HepG2 (cell line): ENCODE results near the gene JMJD8. TPM values are rescaled to one million over a fixed set of nuclear protein-coding genes. Genes with fewer than 3 reads are reported as not detected.

Source experiments
- ARNT2 ChIP-seq: sonication (generic); formaldehyde crosslinking; IDR thresholded peaks from 2 replicates; pipeline ENCODE4 v1.8.0; 2022; ENCODE audit warnings: mild to moderate bottlenecking, low read depth, missing genetic modification reagents, moderate library complexity
- ETV5 ChIP-seq: IDR thresholded peaks from 2 replicates; pipeline ENCODE4 v1.6.1; 2018; ENCODE audit warnings: missing biosample characterization, missing genetic modification reagents, inconsistent platforms, borderline replicate concordance
- GLI4 ChIP-seq: sonication (generic); formaldehyde crosslinking; IDR thresholded peaks from 2 replicates; pipeline ENCODE4 v1.5.1; 2020; ENCODE audit warnings: missing genetic modification reagents, mild to moderate bottlenecking, moderate library complexity, borderline replicate concordance
- HOXA9 ChIP-seq: sonication (generic); formaldehyde crosslinking; IDR thresholded peaks from 2 replicates; pipeline ENCODE4 v1.8.1; 2022; ENCODE audit warnings: missing genetic modification reagents, mild to moderate bottlenecking, moderate library complexity, borderline replicate concordance
- KLF12 ChIP-seq: sonication (generic); formaldehyde crosslinking; IDR thresholded peaks from 2 replicates; pipeline ENCODE4 v1.4.0; 2020; ENCODE audit warnings: missing genetic modification reagents, borderline replicate concordance
- PCBP2 ChIP-seq: fragments of 200-400 bp; formaldehyde crosslinking; optimal IDR thresholded peaks from 2 replicates; pipeline ENCODE3; 2018; ENCODE audit warnings: low read length, low read depth; ENCODE audit not compliant: poor library complexity, severe bottlenecking
- SOX5 ChIP-seq: IDR thresholded peaks from 2 replicates; pipeline ENCODE4 v1.6.1; 2016; ENCODE audit warnings: borderline replicate concordance
- TSC22D2 ChIP-seq: sonication (generic); formaldehyde crosslinking; IDR thresholded peaks from 2 replicates; pipeline ENCODE4 v1.5.1; 2020; ENCODE audit warnings: missing genetic modification reagents, mild to moderate bottlenecking, borderline replicate concordance
- ZFP37 ChIP-seq: sonication (generic); formaldehyde crosslinking; IDR thresholded peaks from 2 replicates; pipeline ENCODE4 v1.4.0; 2020; ENCODE audit warnings: missing genetic modification reagents, borderline replicate concordance
- ZNF225 ChIP-seq: sonication (generic); formaldehyde crosslinking; IDR thresholded peaks from 2 replicates; pipeline ENCODE4 v1.4.0; 2020; ENCODE audit warnings: mild to moderate bottlenecking, missing genetic modification reagents
- ZNF235 ChIP-seq: sonication (generic); formaldehyde crosslinking; IDR thresholded peaks from 2 replicates; pipeline ENCODE4 v1.8.1; 2023; ENCODE audit warnings: mild to moderate bottlenecking, missing genetic modification reagents, borderline replicate concordance
- ZNF510 ChIP-seq: sonication (generic); formaldehyde crosslinking; IDR thresholded peaks from 2 replicates; pipeline ENCODE4 v1.4.0; 2020; ENCODE audit warnings: low read depth, mild to moderate bottlenecking, missing genetic modification reagents
- ZNF768 ChIP-seq: sonication (generic); formaldehyde crosslinking; IDR thresholded peaks from 2 replicates; pipeline ENCODE4 v1.4.0; 2020; ENCODE audit warnings: missing genetic modification reagents
- polyA plus RNA-seq, 8 experiments: library from polyadenylated mRNA; depleted of rRNA in 3 of 8; stranded (reverse) in 7 of 8; unstranded in 1 of 8; fragments of >200 nt; fragmentation: Illumina TruSeq in 4 of 8; extraction: Trizol in 4 of 8; gene quantifications; 2 replicates each; pipeline versions ENCODE4 v1.2.1 to v1.2.3, GENCODE V29; 2011 to 2016; ENCODE audit warnings: low read depth in 4 of 8, missing spikeins in 1 of 8, mixed read lengths in 1 of 8; ENCODE audit not compliant: insufficient read depth in 1 of 8
- total RNA-seq, 5 experiments: library from RNA; depleted of rRNA; stranded (reverse); fragments of >200 nt; fragmentation: Illumina TruSeq; extraction: Trizol; gene quantifications; 2 replicates each; pipeline ENCODE4 v1.2.3, GENCODE V29; 2016; ENCODE audit warnings: low read depth in 1 of 5
- TF ChIP-seq, protein P1 (sequence below): sonication (generic); formaldehyde crosslinking; IDR thresholded peaks from 2 replicates; pipeline ENCODE4 v1.5.1; 2020; ENCODE audit warnings: missing genetic modification reagents, mild to moderate bottlenecking, borderline replicate concordance
- TF ChIP-seq, protein P2 (sequence below): sonication (generic); formaldehyde crosslinking; IDR thresholded peaks from 2 replicates; pipeline ENCODE4 v1.4.0; 2020; ENCODE audit warnings: missing genetic modification reagents
- TF ChIP-seq, protein P3 (sequence below): IDR thresholded peaks from 2 replicates; pipeline ENCODE4 v1.6.1; 2012; ENCODE audit warnings: inconsistent platforms
- TF ChIP-seq, protein P4 (sequence below): sonication (generic); formaldehyde crosslinking; IDR thresholded peaks from 2 replicates; pipeline ENCODE4 v1.5.0; 2020; ENCODE audit warnings: mild to moderate bottlenecking, missing genetic modification reagents, borderline replicate concordance

The JMJD8 gene
- total and polyA plus RNA-seq, 2 of the 13 experiments (the other 11 are each of a cell fraction or from before 2014, with no cell fraction given) = 2.6 to 11.8 TPM

DNA sequence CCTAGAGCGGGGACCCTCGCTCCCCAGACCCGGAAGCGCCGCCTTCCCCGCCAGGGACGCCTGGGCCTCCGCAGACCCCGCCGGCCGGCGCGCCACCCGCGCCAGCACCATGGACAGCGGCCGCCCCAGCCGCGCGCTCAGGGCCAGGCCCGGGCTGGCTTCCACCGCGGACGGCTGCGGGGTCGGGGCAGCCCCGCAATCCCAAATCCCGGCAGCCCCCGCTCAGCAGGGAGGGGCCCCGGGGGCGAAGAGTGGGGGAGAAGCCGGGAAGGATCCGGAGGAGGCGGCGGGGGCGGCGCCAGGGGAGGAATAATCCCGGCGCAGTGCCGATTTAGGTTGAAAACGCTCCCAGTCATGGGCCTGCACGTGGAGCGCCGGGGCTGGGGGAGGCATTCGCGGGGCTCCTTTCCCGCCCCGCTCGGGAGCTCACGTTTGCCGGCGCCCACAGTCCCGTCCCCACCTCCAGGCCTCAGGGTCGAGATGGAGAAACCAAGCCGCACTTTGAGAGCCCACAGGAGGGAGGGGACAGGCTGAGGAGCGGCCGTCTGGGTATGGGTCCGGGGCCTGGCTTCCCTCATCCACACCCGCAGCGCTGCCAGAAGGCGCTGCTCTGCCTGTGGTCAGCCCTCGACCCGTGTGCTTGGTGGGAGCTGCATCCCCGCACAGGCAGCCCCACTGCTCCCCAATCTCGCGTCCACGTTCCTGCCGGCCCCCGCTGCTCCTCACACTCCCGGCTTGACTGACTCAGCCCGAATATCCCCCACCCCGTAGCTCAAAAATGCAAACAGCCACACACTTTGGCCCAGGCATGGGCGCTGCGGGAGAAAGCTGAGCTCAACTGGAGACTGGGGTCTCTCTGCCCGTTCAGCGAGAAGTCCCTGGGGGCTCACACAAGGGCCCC, 16.8 kb upstream of the JMJD8 start (continued):
- TF ChIP-seq HOXA9 (peak; percentile 54; the same call in 1 of the 2 replicates), KLF12 (CRISPR knock-in tag) (peak; percentile 82), ZNF225 (CRISPR knock-in tag) (no peak), ZFP37 (CRISPR knock-in tag) (no peak), PCBP2 (no peak), TSC22D2 (CRISPR knock-in tag) (peak; percentile 92), GLI4 (peak; percentile 83; the same call in 1 of the 2 replicates), ARNT2 (peak; percentile 97), SOX5 (CRISPR knock-in tag) (no peak), ZNF235 (peak; percentile 56; the same call in 1 of the 2 replicates), ETV5 (CRISPR knock-in tag) (0 out of 2 replicates have a peak, but pooled peaks have one; percentile 13), ZNF768 (CRISPR knock-in tag) (peak; percentile 57; the same call in 1 of the 2 replicates), ZNF510 (no peak)
- TF ChIP-seq, protein P1, sequence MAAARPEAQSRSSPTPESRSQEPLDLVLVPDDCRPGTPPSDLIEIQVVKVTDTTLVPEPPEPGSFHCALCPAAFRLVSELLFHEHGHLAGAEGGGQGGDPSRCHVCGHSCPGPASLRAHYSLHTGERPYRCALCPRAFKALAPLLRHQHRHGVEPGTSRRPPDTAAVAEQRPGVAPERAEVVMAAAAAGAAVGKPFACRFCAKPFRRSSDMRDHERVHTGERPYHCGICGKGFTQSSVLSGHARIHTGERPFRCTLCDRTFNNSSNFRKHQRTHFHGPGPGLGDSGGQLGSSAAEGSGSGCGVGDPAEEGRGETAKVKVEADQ = peak; percentile 81; the same call in 1 of the 2 replicates
- TF ChIP-seq, protein P2, sequence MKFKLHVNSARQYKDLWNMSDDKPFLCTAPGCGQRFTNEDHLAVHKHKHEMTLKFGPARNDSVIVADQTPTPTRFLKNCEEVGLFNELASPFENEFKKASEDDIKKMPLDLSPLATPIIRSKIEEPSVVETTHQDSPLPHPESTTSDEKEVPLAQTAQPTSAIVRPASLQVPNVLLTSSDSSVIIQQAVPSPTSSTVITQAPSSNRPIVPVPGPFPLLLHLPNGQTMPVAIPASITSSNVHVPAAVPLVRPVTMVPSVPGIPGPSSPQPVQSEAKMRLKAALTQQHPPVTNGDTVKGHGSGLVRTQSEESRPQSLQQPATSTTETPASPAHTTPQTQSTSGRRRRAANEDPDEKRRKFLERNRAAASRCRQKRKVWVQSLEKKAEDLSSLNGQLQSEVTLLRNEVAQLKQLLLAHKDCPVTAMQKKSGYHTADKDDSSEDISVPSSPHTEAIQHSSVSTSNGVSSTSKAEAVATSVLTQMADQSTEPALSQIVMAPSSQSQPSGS = peak; percentile 42; the same call in 1 of the 2 replicates
- TF ChIP-seq, protein P3, sequence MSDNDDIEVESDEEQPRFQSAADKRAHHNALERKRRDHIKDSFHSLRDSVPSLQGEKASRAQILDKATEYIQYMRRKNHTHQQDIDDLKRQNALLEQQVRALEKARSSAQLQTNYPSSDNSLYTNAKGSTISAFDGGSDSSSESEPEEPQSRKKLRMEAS = no peak
- TF ChIP-seq, protein P4, sequence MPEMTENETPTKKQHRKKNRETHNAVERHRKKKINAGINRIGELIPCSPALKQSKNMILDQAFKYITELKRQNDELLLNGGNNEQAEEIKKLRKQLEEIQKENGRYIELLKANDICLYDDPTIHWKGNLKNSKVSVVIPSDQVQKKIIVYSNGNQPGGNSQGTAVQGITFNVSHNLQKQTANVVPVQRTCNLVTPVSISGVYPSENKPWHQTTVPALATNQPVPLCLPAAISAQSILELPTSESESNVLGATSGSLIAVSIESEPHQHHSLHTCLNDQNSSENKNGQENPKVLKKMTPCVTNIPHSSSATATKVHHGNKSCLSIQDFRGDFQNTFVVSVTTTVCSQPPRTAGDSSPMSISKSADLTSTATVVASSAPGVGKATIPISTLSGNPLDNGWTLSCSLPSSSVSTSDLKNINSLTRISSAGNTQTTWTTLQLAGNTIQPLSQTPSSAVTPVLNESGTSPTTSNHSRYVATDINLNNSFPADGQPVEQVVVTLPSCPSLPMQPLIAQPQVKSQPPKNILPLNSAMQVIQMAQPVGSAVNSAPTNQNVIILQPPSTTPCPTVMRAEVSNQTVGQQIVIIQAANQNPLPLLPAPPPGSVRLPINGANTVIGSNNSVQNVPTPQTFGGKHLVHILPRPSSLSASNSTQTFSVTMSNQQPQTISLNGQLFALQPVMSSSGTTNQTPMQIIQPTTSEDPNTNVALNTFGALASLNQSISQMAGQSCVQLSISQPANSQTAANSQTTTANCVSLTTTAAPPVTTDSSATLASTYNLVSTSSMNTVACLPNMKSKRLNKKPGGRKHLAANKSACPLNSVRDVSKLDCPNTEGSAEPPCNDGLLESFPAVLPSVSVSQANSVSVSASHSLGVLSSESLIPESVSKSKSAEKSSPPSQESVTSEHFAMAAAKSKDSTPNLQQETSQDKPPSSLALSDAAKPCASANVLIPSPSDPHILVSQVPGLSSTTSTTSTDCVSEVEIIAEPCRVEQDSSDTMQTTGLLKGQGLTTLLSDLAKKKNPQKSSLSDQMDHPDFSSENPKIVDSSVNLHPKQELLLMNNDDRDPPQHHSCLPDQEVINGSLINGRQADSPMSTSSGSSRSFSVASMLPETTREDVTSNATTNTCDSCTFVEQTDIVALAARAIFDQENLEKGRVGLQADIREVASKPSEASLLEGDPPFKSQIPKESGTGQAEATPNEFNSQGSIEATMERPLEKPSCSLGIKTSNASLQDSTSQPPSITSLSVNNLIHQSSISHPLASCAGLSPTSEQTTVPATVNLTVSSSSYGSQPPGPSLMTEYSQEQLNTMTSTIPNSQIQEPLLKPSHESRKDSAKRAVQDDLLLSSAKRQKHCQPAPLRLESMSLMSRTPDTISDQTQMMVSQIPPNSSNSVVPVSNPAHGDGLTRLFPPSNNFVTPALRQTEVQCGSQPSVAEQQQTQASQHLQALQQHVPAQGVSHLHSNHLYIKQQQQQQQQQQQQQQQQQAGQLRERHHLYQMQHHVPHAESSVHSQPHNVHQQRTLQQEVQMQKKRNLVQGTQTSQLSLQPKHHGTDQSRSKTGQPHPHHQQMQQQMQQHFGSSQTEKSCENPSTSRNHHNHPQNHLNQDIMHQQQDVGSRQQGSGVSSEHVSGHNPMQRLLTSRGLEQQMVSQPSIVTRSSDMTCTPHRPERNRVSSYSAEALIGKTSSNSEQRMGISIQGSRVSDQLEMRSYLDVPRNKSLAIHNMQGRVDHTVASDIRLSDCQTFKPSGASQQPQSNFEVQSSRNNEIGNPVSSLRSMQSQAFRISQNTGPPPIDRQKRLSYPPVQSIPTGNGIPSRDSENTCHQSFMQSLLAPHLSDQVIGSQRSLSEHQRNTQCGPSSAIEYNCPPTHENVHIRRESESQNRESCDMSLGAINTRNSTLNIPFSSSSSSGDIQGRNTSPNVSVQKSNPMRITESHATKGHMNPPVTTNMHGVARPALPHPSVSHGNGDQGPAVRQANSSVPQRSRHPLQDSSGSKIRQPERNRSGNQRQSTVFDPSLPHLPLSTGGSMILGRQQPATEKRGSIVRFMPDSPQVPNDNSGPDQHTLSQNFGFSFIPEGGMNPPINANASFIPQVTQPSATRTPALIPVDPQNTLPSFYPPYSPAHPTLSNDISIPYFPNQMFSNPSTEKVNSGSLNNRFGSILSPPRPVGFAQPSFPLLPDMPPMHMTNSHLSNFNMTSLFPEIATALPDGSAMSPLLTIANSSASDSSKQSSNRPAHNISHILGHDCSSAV (CRISPR knock-in tag) = no peak
